Upper lobe of left lung (tissue), 6 donors: ENCODE measurements around the gene CRLF2. TPM values are rescaled to one million over a fixed set of nuclear protein-coding genes. Genes with fewer than 3 reads are reported as not detected.
A peak's percentile ranks its signal among the peaks of the same experiment; 100 is the strongest.
"Not testable (repeated sequence)": the region's sequence is repeated elsewhere in the genome, so short reads cannot be mapped to it uniquely, and the experiment has no call there.

Experiments used
- ATAC-seq, 2 donors: fragments of 200-7000 bp; cut with Tn5 transposase; one replicate each; pipeline ENCODE4 v1.9.1; 2022; ENCODE audit warnings: mild to moderate bottlenecking in 2 of 2, moderate library complexity in 2 of 2; ENCODE audit not compliant: low FRiP score in 2 of 2
- DNase-seq, 2 donors: peaks; one replicate each; pipeline ENCODE4 v3.0.0-alpha.2; 2019 to 2020
- H3K27ac ChIP-seq, 4 donors: fragments of 200-600 bp; sonication (generic); one replicate each; pipeline ENCODE4 v1.5.1; 2016 to 2019
- H3K27me3 ChIP-seq, 4 donors: fragments of 200-600 bp; sonication (generic); one replicate each; pipeline ENCODE4 v1.5.1; 2017 to 2019
- H3K36me3 ChIP-seq, 4 donors: fragments of 200-600 bp; sonication (generic); one replicate each; pipeline ENCODE4 v1.5.1; 2016 to 2019
- H3K4me1 ChIP-seq, 4 donors: fragments of 200-600 bp; sonication (generic); one replicate each; pipeline ENCODE4 v1.5.1; 2018 to 2019
- H3K4me3 ChIP-seq, 4 donors: fragments of 200-600 bp; sonication (generic); one replicate each; pipeline ENCODE4 v1.5.1; 2017 to 2019; ENCODE audit warnings: mild to moderate bottlenecking in 2 of 4, moderate library complexity in 1 of 4
- H3K9me3 ChIP-seq, 4 donors: fragments of 200-600 bp; sonication (generic); one replicate each; pipeline ENCODE4 v1.5.1; 2018 to 2019
- EP300 ChIP-seq, 4 donors: sonication (generic); formaldehyde crosslinking; IDR thresholded peaks; one replicate each; pipeline ENCODE4 v1.5.1; 2017; ENCODE audit warnings: antibody characterized with exemption in 4 of 4, control low read depth in 2 of 4
- POLR2A ChIP-seq, 4 donors: fragments of 450-650 bp; IDR thresholded peaks; one replicate each; pipeline ENCODE4 v1.5.1; 2016 to 2017; ENCODE audit warnings: antibody characterized with exemption in 4 of 4, mild to moderate bottlenecking in 2 of 4
- POLR2AphosphoS5 ChIP-seq, 2 donors: sonication (generic); formaldehyde crosslinking; IDR thresholded peaks; one replicate each; pipeline ENCODE4 v1.5.1; 2017; ENCODE audit warnings: antibody characterized with exemption in 2 of 2
- WGBS, 2 donors: methylation state at CpG; one replicate each; pipeline ENCODE4 v1.1.5; 2017 to 2018; 5-methylcytosine and 5-hydroxymethylcytosine counted together
- total RNA-seq, 6 donors: library from RNA; depleted of rRNA in 4 of 6; stranded (reverse); fragments of >200 nt in 4 of 6; gene quantifications; one replicate each; pipeline versions ENCODE4 v1.1.0 to v1.2.1, GENCODE V29; 2016 to 2021
- TF ChIP-seq, protein P1 (sequence below), 6 experiments: fragments of 450-650 bp in 4 of 6; fragments of 200-600 bp in 2 of 6; sonication (generic) in 2 of 6; IDR thresholded peaks; one replicate each; pipeline ENCODE4 v1.5.1; 2016 to 2019; ENCODE audit warnings: antibody characterized with exemption in 6 of 6
- donor health status: DM: no; HTN: no; CAD: no; lungs with moderate emphysema.
- donor health status: DM: no; HTN: yes; CAD: no; lungs with severe emphysema.

Gene CRLF2
- total RNA-seq, 6 donors from 2014 or later = 0.44 to 1.6 (median 0.76) TPM; not detected in 2

DNA sequence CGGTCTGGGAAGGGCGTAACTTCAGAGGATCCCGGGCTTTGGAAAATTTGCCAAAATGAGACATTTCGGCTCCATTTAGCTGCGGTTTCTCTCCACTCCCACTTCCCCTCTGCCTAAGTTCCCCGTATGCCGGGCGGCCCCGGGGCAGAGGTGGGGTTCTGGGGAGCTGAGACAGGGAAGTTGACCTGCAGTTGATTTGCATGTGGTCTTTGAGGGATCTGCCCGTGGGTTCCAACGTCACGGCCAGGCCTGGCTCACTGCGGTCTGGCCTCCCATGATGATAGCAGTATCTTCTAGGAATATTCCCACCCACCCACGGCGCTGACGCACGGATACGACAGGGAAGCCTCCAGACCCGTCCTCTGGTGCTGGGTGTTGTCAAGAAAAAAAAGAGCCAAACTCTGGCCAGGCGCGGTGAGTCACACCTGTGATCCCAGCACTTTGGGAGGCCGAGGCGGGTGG is 27.3 kb upstream of the CRLF2 start:
- DNase-seq = peak; percentile 89 to 91
- TF ChIP-seq, protein P1, sequence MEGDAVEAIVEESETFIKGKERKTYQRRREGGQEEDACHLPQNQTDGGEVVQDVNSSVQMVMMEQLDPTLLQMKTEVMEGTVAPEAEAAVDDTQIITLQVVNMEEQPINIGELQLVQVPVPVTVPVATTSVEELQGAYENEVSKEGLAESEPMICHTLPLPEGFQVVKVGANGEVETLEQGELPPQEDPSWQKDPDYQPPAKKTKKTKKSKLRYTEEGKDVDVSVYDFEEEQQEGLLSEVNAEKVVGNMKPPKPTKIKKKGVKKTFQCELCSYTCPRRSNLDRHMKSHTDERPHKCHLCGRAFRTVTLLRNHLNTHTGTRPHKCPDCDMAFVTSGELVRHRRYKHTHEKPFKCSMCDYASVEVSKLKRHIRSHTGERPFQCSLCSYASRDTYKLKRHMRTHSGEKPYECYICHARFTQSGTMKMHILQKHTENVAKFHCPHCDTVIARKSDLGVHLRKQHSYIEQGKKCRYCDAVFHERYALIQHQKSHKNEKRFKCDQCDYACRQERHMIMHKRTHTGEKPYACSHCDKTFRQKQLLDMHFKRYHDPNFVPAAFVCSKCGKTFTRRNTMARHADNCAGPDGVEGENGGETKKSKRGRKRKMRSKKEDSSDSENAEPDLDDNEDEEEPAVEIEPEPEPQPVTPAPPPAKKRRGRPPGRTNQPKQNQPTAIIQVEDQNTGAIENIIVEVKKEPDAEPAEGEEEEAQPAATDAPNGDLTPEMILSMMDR (IDR thresholded peaks at IDR 0.05) = no peak
- TF ChIP-seq POLR2AphosphoS5 (IDR thresholded peaks at IDR 0.05) (peak; percentile 51 to 70), POLR2A (IDR thresholded peaks at IDR 0.05) (no peak), EP300 (IDR thresholded peaks at IDR 0.05) (peak in 3 of 4 donors; percentile 56 to 81 (median 70))
- Histone ChIP-seq H3K27ac (no peak overlapping the region), H3K36me3 (no peaks in the 10 kb centered on the region), H3K4me3 (no peak overlapping the region), H3K9me3 (peaks cover 0 to 2% (median 0%) of the 10 kb centered on the region in 4 donors), H3K27me3 (no peaks in the 10 kb centered on the region), H3K4me1 (no peaks in the 10 kb centered on the region)
- peak; percentile 89 to 96 for ATAC-seq
- WGBS, 2 donors = 60 to 64% methylated on average over 19 to 23 of the region's 23 CpGs

DNA sequence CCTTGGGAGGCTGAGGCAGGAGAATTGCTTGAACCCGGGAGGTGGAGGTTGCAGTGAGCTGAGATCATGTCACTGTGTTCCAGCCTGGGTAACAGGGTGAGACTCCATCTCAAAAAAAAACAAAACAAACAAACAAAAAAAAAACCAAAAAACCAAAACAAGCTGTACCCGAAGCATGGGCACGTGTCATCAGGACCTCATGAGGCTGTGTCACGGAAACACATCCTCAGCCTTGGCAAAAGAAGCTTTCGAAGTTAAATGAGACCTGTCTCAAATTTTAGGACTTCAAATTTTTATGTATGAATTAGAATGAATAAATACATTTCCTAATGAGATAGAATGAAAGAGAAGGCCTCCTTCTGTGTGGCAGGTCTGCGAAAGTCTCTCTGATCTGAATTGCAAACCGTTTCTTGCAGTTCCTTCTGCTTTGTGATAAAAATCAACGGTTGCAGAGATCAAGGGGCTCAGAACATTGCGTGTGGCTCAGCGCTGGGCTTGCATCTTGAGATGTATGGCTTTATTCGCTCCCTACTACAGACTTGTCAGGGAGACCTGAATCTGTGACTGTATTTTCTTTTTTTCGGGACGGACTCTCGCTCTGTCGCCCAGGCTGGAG is 19.5 kb upstream of the CRLF2 start:
- no peaks in the 10 kb centered on the region for H3K4me1 ChIP-seq
- DNase-seq (no peak), ATAC-seq (no peak)

DNA sequence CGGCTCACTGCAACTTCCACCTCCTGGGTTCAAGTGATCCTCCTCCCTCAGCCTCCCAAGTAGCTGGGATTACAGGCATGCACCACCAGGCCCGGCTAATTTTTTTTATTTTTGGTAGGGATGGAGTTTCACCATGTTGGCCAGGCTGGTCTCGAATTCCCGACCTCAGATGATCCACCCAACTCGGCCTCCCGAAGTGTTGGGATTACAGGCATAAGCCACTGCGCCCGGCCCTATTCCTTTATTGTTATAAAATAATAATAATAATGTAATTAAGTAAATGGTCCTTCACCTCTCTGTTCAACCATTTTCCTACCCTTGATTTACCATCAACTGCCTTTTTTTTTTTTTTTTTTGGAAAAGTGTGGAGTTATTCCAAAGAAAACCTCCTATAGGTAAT is 15.7 kb upstream of the CRLF2 start:
- H3K9me3 ChIP-seq, H3K4me3 ChIP-seq, H3K4me1 ChIP-seq, H3K36me3 ChIP-seq, ATAC-seq, DNase-seq, H3K27me3 ChIP-seq, H3K27ac ChIP-seq: not testable (repeated sequence)
- 93 to 97% methylated on average over 8 of the region's 8 CpGs for WGBS, 2 donors

More for the DNA sequence above, 19.5 kb upstream of the CRLF2 start:
- H3K9me3 ChIP-seq = peaks cover 0 to 4% (median 0%) of the 10 kb centered on the region in 4 donors
- no peaks in the 10 kb centered on the region for H3K27me3 ChIP-seq
- 68 to 72% methylated on average over 15 of the region's 15 CpGs for WGBS, 2 donors
- TF ChIP-seq POLR2A (IDR thresholded peaks at IDR 0.05) (no peak), POLR2AphosphoS5 (IDR thresholded peaks at IDR 0.05) (no peak), EP300 (IDR thresholded peaks at IDR 0.05) (no peak)
- TF ChIP-seq, protein P1 (IDR thresholded peaks at IDR 0.05) = no peak
- H3K27ac ChIP-seq = no peak overlapping the region
- no peak overlapping the region for H3K4me3 ChIP-seq
- H3K36me3 ChIP-seq = no peaks in the 10 kb centered on the region

DNA sequence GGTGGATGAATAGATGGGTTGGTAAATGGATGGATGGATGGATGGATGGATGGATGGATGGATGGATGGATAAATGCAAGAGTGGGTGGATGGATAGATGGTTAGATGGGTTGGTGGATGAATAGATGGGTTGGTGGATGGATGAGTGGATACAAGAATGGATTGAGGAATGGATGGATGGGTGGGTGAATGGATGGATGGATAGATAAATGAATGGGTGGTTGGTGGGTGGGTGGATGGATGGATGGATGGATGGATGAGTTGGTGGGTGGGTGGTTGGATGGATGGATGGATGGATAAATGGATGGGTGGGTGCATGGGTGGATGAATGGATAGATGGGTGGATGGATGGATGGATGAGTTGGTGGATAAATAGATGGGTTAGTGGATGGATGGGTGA is 13.8 kb upstream of the CRLF2 start:
- TF ChIP-seq, protein P1 (IDR thresholded peaks at IDR 0.05) = no peak
- TF ChIP-seq POLR2A (IDR thresholded peaks at IDR 0.05) = no peak
- no peak for TF ChIP-seq POLR2AphosphoS5 (IDR thresholded peaks at IDR 0.05)
- no peak for TF ChIP-seq EP300 (IDR thresholded peaks at IDR 0.05)
- H3K36me3 ChIP-seq = no peaks in the 10 kb centered on the region
- DNase-seq (no peak), ATAC-seq (no peak)
- peaks cover 0 to 17% (median 7%) of the 10 kb centered on the region in 4 donors for H3K9me3 ChIP-seq
- H3K27me3 ChIP-seq = no peaks in the 10 kb centered on the region
- H3K27ac ChIP-seq = no peak overlapping the region
- H3K4me3 ChIP-seq = no peak overlapping the region
- H3K4me1 ChIP-seq = no peaks in the 10 kb centered on the region

DNA sequence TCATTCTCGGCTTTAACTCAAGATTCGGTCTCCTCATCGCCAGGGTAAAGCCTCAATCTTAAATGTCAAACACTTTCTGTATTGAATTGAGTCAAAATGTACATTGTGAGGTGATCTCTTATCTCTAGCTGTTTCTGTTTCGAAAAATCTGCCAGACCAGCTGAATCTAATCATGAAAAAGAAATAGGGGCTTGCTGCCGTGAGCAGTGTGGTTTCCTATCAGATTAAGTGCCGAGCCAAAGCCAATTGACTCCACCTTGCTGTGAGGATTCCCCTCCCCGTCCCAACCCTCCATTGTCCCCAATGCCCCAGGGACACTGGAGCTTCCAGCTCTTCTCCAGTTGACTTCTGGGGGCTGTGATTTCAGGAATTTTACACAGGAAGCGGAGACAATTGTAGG is 12.5 kb upstream of the CRLF2 start:
- no peaks in the 10 kb centered on the region for H3K36me3 ChIP-seq
- H3K9me3 ChIP-seq = peaks cover 0 to 17% (median 7%) of the 10 kb centered on the region in 4 donors
- H3K27ac ChIP-seq = no peak overlapping the region
- WGBS, 2 donors = 48 to 49% methylated on average over 8 of the region's 8 CpGs
- ATAC-seq (no peak), DNase-seq (no peak)
- H3K4me3 ChIP-seq = no peak overlapping the region
- TF ChIP-seq POLR2AphosphoS5 (IDR thresholded peaks at IDR 0.05) (no peak), POLR2A (IDR thresholded peaks at IDR 0.05) (no peak), EP300 (IDR thresholded peaks at IDR 0.05) (no peak)
- TF ChIP-seq, protein P1 (IDR thresholded peaks at IDR 0.05) = no peak
- no peaks in the 10 kb centered on the region for H3K4me1 ChIP-seq
- H3K27me3 ChIP-seq = no peaks in the 10 kb centered on the region
